ENCODE measurements around the gene GPR153. TPM values are rescaled to one million over a fixed set of nuclear protein-coding genes. Genes with fewer than 3 reads are reported as not detected.

GPR153 gene
- total and polyA plus RNA-seq, 12 donors = 1.8 to 8.5 (median 3.6) TPM

DNA sequence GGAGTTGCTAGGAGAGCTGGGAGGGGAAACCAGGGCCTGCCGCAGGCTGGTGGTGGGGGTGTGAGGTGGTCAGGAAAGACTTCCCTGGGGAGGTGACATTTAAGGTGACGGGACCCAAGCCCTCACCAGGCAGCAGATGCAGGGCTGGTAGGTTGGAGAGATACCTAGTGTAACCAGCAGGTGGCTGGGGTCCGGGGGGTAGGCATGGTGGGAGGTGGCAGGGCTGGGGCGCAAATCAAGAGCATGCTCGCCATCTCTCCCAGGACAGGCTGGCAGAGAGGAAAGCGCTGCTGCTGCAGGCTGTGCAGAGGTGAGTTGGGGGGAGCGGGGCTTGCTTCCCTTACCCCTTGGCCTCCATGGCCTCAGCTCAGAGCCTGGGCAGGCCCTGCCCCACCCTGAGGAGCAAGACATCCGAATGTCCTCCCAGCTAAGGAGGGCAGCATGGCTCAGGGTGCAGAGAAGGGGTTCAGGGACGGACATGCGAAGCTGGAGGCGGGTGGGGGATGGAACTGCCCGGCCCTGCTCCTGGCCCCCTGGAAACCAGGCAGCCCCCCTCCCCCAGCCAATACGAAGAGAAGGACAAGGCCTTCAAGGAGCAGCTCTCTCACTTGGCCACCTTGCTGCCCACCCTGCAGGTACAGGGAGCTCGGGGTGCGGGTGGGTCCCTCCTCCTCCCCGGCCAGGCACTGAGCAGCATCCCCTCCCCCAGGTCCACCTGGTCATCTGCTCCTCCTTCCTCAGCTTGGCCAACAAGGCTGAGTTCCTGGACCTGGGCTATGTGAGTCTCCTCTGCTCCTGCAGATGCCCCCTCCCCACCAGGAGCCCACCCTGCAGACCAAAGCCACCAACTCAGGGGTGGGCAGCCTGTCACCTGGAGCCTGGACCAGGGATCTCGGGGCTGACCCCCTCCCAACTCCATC is 51.0 kb downstream of the GPR153 start:
- intact Hi-C loops (cut with DNase I) = loop anchor here in 6 of 10 donors (2.0 to 10.0 kb wide), 4 partner anchors 13 to 218 kb away; partner anchors contain the start of genes HES3 (in 3 of the 6) and NPHP4 (in 1 of the 6)
- Histone ChIP-seq H3K4me1 (peaks cover 20 to 73% (median 42%) of the 10 kb centered on the region in 9 donors), H3K36me3 (peaks cover 0 to 57% (median 5%) of the 10 kb centered on the region in 9 donors), H3K27me3 (peaks cover 0 to 42% (median 0%) of the 10 kb centered on the region in 7 donors), H3K4me3 (peak overlapping the region in 7 of 10 donors; percentile 34 to 62 (median 53)), H3K27ac (peak overlapping the region in 5 of 10 donors; percentile 11 to 95 (median 50)), H3K9me3 (no peaks in the 10 kb centered on the region)
- WGBS, 2 donors = 82 to 89% methylated on average over 17 of the region's 17 CpGs
- DNase-seq (no peak), ATAC-seq (no peak)
- TF ChIP-seq, protein P1, sequence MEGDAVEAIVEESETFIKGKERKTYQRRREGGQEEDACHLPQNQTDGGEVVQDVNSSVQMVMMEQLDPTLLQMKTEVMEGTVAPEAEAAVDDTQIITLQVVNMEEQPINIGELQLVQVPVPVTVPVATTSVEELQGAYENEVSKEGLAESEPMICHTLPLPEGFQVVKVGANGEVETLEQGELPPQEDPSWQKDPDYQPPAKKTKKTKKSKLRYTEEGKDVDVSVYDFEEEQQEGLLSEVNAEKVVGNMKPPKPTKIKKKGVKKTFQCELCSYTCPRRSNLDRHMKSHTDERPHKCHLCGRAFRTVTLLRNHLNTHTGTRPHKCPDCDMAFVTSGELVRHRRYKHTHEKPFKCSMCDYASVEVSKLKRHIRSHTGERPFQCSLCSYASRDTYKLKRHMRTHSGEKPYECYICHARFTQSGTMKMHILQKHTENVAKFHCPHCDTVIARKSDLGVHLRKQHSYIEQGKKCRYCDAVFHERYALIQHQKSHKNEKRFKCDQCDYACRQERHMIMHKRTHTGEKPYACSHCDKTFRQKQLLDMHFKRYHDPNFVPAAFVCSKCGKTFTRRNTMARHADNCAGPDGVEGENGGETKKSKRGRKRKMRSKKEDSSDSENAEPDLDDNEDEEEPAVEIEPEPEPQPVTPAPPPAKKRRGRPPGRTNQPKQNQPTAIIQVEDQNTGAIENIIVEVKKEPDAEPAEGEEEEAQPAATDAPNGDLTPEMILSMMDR (IDR thresholded peaks at IDR 0.05) = no peak

DNA sequence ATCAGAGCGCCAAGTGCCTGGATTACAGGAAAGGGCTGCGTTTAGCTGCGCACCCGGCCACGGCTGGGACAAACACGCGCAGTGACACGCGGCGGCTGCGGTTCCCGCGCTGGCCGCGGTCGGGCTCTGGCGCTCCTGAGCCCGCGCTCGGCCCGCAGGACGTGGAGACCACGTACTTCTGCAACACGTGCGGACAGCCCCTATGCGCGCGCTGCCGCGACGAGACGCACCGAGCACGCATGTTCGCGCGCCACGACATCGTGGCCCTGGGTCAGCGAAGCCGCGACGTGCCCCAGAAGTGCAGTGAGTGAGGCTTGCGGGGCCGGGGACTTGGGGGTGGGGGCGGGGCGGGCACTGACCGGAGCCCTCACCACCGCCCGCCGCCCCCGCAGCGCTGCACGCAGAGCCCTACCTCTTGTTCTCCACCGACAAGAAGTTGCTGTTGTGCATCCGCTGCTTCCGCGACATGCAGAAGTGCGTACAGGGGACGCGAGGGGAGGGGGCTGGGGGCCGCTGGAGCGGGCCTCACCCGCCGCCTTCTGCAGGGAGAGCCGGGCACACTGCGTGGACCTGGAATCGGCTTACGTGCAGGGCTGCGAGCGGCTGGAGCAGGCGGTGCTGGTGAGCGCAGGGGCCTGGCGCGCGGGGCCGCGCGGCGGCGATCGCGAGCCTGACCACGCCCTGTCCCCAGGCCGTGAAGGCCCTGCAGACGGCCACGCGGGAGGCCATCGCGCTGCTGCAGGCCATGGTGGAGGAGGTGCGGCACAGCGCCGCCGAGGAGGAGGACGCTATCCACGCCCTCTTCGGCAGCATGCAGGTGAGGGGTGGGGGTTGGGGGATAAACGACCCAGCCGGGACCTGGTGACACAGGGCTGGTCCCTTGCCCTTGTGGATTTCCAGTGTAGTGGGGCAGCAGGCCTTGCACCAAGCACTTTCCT is 51.9 kb downstream of the GPR153 start:
- Histone ChIP-seq H3K4me3 (peak overlapping the region in 9 of 10 donors; percentile 29 to 62 (median 50)), H3K9me3 (no peaks in the 10 kb centered on the region), H3K36me3 (peaks cover 0 to 48% (median 5%) of the 10 kb centered on the region in 9 donors), H3K27me3 (peaks cover 0 to 44% (median 0%) of the 10 kb centered on the region in 7 donors), H3K27ac (peak overlapping the region in 7 of 10 donors; percentile 8 to 99 (median 50)), H3K4me1 (peaks cover 20 to 82% (median 48%) of the 10 kb centered on the region in 9 donors)
- peak in 6 of 8 donors; percentile 13 to 51 (median 32) for ATAC-seq
- peak in 1 of 2 donors; percentile 63 for DNase-seq
- 3 to 8% methylated on average over 99 of the region's 99 CpGs for WGBS, 2 donors
- intact Hi-C loops (cut with DNase I) = loop anchor here in 6 of 10 donors (2.0 to 10.0 kb wide), 4 partner anchors 14 to 217 kb away; partner anchors contain the start of genes HES3 (in 3 of the 6) and NPHP4 (in 1 of the 6)
- TF ChIP-seq, protein P1 (IDR thresholded peaks at IDR 0.05) = peak; percentile 37 to 64 (median 50)

DNA sequence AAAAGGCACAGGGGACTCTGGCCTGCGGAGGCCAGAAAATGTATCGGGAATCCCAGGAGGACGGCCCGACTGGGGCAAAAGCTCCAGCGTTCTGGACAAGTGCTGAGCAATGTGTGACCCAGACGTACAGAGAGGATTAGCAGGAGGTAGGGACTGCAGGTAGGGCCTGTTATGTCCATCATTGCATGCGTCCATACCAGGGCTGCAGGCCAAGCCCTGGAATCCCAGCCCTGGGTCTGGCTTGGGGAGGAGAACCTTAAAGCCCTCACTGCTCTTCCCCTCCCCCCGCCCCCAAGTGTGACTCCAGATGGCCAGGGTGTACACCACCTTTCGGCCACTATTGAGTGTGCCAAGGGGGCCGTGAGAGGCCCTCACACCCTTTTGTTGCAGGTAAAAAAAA is 53.0 kb downstream of the GPR153 start:
- peak overlapping the region in 6 of 10 donors; percentile 67 to 76 (median 70) for H3K4me3 ChIP-seq
- peaks cover 0 to 44% (median 0%) of the 10 kb centered on the region in 7 donors for H3K27me3 ChIP-seq
- peaks cover 20 to 82% (median 48%) of the 10 kb centered on the region in 9 donors for H3K4me1 ChIP-seq
- 53 to 66% methylated on average over 9 to 10 of the region's 10 CpGs for WGBS, 2 donors
- no peaks in the 10 kb centered on the region for H3K9me3 ChIP-seq
- ATAC-seq (no peak), DNase-seq (no peak)
- TF ChIP-seq, protein P1 (IDR thresholded peaks at IDR 0.05) = no peak
- intact Hi-C loops (cut with DNase I) = loop anchor here in 6 of 10 donors (2.0 to 10.0 kb wide), 4 partner anchors 15 to 216 kb away; partner anchors contain the start of genes HES3 (in 3 of the 6) and NPHP4 (in 1 of the 6)
- H3K27ac ChIP-seq = peak overlapping the region in 7 of 10 donors; percentile 90 to 99 (median 95)
- peaks cover 0 to 37% (median 5%) of the 10 kb centered on the region in 9 donors for H3K36me3 ChIP-seq
